HG02588 (cell line): Measurements from ENCODE around the gene GGTA1.

ENCODE experiments used
- ATAC-seq: cut with Tn5 transposase; IDR thresholded peaks from one replicate; pipeline ENCODE4 v1.9.1; 2021; ENCODE audit warnings: mild to moderate bottlenecking, moderate library complexity; ENCODE audit not compliant: unreplicated experiment

The GGTA1 gene

GRCh38 chr9:121500165-121500478 lies 478 bp upstream of the GGTA1 start:
- ATAC-seq, result no peak

- no peak for ATAC-seq
These were observed 542 bp downstream of the GGTA1 start for GRCh38 chr9:121499177-121499426.

DNA sequence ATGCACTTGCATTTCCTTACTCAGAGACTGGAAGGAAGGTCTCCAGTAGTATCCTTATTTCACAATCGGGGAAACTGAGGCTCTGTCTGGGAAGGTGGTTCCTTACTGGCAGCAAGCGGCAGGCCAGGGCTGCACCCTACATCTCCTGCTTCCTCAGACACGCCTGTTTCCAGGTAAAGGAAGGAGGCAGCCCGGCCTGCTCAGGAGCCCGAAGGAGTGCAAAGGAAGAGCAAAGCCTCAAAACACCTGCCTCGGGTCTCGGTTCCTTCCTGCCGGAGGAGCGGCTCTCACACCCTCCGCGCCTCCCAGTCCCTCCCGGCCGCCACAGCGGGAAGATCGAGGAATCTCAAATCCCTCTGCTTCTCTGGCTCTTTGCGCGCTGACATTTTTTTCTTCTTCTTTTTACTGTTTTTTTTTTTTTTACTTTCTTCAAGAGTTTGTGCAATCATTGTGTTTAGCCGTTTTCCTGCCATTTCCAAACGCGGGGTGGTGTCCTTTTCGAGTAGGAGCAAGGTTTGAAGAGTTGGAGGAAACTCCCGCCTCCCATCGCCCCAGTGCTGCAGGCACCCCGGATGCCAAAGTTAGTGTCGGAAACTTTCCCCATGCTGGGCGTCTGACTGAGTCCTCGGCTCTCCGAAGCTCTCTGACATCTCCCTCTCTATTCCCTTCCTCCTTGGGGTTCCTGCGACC lies 1.0 kb downstream of the GGTA1 start:
- ATAC-seq, result no peak

GRCh38 chr9:121498150-121498486 lies 1.5 kb downstream of the GGTA1 start:
- ATAC-seq, result peak; percentile 62

DNA sequence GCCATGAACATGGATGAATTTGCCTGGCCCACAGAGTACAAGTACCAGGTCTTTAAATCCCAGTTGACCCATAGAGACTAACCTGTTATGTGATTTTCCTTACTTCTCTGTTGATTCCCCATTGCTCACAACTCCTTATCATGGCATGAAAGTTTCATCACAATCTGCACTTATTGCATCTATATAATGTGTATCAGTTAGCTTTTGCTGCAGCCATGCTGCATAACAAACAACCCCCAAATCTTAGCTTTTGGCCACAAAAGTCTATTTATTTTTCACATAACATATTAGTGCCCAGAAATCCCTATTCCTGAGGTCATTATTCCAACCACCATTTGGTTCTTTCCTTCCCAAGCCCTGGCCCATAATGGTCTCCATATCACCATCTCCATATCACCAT lies 3.7 kb downstream of the GGTA1 start:
- no peak for ATAC-seq

- ATAC-seq, result no peak
These were observed 5.5 kb downstream of the GGTA1 start for GRCh38 chr9:121494192-121494591.

GRCh38 chr9:121491111-121491510 lies 8.5 kb downstream of the GGTA1 start:
- ATAC-seq, result no peak

DNA sequence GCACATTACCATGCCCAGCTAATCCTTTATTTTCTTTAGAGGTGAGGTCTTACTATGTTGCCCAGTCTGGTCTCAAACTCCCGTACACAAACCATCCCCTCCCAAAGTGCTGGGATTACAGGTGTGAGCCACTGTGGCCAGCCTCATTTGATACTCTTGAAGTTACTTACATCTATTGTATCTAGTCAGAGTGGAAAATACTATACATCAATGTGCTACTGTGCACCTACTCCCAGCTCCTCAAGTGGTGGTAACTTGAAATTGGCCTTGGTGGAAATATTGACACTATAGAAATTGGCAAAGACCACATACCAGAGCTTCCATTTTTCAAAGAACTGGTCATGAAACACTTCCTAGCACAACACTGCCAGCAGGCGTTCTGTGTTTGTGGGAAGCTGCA lies 10.3 kb downstream of the GGTA1 start:
- ATAC-seq, result no peak

DNA sequence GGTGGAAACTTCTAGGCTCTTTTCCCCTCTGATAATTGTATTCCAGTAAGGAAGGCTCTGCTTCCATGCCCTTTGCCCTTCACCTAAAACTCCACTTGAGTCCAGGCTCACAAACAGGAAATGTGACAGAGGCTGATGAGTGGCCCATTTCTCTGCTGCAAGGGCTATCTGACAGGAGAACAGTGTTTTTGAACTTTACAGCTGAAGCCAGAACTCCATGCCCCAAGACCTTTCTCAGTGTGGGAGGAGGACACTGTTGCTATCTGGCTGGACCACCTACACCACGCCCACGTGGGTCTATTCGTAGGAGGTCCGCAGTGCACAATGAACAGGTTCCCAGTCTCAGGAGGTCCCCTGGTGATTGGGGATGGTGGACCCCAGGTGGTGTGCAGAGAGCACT lies 13.6 kb downstream of the GGTA1 start:
- ATAC-seq, result no peak

DNA sequence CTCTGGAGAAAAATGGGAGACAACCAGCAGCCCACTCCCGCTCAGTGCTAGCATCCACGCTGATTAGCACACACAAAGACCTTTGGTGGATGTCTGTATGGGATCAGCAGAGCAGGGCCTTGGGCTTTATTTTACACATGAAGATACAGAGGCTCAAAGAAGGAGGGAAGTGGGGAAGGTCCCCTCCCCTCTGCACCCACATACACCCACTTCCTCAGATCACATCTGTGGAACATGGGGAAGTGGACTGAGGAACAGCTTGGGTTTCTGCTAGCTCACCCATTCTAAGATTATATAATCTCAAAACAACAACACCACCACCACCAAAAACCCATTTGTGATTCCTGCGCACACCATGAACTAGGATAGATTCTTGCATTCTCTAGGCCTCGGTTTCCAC lies 14.0 kb downstream of the GGTA1 start:
- ATAC-seq, result no peak

- ATAC-seq, result no peak
These were observed 14.8 kb downstream of the GGTA1 start for GRCh38 chr9:121484651-121485446.

GRCh38 chr9:121483473-121484031 lies 16.1 kb downstream of the GGTA1 start:
- no peak for ATAC-seq

- no peak for ATAC-seq
These were observed 16.6 kb downstream of the GGTA1 start for GRCh38 chr9:121483049-121483448.

DNA sequence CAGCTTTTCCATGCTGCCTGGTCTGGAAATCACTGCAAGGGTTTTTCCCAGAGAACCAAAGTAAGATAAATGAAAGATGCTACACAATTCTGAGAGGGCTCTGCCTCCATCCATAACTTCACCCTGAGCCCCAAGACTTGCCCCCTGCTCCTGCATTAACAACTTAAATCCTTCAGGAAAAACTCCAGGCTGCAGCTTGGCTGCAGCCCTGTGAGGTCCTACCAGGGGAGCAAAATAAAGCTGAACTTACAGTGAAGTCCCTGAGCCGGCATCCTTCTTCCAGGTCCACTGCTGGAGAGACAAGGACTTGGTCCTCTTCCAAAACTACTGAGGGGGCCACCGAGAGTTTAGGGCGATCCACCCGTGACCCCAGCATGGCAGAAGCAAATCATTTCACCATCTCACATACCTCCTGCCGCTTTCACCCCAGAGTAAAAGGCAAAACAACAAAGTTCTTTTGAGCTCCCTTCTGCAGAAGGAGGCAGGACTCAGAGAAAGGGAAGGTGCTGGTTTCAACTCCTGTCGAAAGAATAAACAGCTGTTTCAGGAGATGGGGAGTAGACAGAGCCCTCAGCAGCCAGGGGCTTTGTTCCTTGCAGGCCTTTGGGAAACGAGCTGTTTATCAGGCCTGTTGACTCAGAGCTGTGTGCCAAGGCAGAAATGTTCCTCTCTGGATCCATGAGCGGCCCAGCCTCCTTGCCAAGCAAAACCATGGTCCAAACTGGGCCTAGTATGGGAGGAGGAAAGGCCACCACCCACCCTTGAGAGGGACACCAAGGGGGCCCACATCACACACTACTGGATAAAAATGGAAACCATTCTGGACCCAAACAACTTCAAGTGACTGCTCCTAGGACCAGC lies 20.6 kb downstream of the GGTA1 start:
- no peak for ATAC-seq

- ATAC-seq, result no peak
These were observed 23.5 kb downstream of the GGTA1 start for GRCh38 chr9:121476156-121476555.

- no peak for ATAC-seq
These were observed 25.3 kb downstream of the GGTA1 start for GRCh38 chr9:121474231-121474947.

- ATAC-seq, result no peak
These were observed 26.4 kb downstream of the GGTA1 start for GRCh38 chr9:121473229-121473628.

DNA sequence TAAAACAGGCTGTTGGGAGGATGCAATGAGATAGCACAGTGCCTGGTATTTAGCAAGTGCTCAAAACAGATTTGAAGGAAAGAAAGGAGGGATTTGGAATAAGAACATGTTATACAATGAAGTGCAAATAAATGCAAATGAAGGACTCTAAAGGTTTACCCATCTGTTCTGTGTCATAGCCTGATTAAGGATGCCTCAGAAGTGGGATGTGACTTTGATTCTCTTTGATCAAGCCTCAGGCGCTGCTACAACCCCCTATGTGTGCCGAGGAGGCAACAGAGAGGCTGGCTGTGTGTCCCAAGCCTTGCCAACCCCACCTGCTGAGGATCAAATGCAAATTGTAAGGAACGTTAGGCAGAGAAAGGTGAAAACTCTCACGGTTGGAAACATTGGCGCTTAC lies 27.2 kb downstream of the GGTA1 start:
- no peak for ATAC-seq

DNA sequence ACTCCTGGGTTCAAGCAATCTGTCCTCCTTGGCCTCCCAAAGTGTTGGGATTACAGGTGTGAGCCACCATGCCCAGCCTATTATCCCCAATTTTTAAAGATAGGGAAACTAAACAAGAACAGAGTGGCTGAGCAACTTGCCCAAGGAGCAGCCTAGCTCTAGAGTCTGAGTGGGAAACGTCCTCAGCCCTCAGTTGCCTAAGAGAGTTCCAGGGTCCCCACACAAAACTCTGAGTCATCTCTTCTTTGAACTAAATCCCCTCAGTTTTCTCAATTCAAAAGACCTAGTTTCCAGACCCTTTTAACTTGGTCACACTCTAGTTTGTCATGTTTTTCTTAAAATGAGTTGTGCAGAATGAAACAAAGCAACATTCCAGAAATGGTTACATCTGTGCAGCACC lies 33.5 kb downstream of the GGTA1 start:
- ATAC-seq, result no peak

DNA sequence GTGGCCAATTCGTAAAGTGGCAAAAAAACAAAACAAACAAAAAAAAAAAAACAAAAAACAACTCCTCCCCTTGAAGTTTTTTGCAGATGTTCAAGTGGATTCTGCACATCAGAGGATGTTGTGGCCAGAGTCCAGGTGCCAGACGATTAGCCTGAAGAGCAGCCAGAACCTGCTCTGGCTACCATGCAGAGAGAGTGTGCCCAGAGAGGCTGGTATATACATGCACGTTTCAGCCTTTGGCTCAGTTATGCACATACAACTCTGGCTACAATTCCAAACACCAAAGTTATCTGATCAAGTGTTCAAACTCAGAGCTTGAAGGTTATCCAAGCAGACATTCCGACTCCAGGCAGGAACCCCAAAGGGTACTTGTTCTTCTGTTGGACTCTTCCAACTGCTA lies 34.7 kb downstream of the GGTA1 start:
- no peak for ATAC-seq
